SIG-M5 treated with dmso at 0.1 percent for 504 hours (cell line): ENCODE measurements around the gene GAD2.

Source experiments
- DNase-seq: peaks from one replicate; lab custom pipeline; 2025; ENCODE audit not compliant: unreplicated experiment; lab: John Stamatoyannopoulos, UW

Gene GAD2

GRCh38 chr10:26216585-26217395, at the start of gene GAD2:
TSS of gene GAD2 (plus strand) at chr10:26216774. CDS start at chr10:26216810, 36 bp downstream.
- DNase-seq, result no peak

- no peak for DNase-seq
Observed at GRCh38 chr10:26169466-26169865, 47.1 kb upstream of the GAD2 start.

DNA sequence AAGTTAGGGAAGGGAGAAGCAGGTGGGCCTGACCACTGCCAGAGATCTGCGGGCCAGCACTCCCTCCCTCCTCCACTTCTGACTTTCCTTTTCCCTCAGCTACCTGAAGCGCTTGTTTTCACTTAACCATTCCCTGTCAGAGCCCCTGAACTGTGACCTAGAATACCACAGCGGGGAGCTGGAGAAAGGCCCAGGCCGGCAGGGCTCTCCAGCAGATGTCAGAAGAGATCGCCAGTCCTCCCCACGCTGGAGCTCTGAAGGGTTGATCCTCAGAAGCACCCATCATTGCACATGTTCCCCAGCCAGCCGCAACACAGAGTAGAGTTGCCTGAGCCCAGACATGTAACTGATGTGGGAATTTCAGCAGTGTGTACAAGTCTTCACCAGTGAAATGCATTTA, 44.4 kb upstream of the GAD2 start:
- no peak for DNase-seq

GRCh38 chr10:26173837-26174236, 42.7 kb upstream of the GAD2 start:
- no peak for DNase-seq

DNA sequence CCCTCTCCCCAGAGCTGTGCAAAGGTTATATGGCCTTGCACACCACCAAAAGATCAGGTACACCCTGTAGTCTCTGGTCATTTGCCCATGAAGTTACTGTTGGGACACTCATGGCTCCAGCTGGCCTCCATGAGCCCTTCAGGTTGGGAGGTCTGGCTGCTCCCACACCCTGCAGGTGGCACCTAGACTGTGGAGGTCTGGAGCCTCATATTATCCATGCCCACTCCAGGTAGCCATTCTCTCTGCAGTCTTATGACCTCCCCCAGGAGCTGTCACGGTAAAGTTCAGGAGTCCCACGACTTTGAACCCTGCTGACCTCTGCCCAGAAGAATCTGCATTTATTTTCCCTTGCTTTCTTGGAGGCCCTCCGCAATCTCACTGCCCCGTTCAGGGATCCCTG, 39.2 kb upstream of the GAD2 start:
- no peak for DNase-seq

DNA sequence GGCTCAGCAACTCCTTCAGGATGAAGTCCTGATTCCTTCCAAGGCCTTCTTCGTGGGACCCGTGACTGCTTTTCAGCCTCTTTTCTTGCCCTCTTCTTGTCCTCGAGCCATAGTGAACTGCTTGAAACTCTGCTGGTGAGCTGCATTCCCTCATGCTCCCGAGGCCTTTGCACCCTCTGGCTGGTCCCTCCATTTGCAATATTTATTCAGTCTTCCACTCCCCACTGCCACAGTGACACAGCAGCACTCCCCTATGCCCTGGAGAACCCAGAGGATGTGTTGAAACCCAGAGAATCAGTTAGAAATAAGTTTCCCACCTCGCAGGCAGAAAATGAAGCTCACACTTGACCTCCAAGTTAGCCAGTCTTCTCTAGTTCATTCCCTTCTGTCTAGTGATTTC, 22.3 kb upstream of the GAD2 start:
- no peak for DNase-seq

DNA sequence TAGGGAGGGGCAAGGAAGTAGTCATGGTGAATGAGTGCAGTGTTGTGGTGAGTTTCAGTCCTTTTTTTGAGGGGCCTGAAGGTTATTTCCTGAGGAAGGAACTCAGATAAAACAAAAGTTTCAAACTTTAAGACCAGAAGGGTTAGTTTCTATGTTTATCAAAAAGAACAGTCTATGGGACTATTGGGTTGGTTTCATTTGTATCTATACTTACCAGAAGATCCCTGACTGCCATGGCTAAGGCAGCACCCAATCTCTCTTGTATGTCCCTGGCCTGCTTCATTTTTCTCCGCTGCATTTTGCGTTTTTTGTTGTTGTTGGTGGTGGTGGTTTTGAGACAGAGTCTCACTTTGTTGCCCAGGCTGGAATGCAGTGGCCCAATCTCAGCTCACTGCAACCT, 19.3 kb upstream of the GAD2 start:
- DNase-seq, result no peak

DNA sequence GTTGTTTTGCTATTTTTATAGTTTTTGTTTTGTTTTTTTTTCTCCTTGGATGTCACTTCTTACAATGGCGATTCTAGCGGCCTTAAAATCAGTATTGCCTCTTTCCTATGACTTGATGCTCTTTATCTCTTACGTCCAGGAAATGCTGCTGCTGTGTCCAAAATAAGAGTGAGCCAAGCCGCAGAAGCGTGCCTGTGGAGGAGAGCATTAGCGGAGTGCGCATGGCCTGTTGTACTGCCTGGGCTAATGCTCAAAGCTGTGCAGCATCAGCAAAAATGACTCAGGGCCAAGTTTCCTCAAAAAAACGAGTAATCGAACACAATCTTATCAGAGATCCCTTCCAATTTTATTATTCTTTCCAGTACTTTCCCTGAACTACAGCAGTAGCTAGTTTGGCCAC, 18.5 kb upstream of the GAD2 start:
- no peak for DNase-seq

DNA sequence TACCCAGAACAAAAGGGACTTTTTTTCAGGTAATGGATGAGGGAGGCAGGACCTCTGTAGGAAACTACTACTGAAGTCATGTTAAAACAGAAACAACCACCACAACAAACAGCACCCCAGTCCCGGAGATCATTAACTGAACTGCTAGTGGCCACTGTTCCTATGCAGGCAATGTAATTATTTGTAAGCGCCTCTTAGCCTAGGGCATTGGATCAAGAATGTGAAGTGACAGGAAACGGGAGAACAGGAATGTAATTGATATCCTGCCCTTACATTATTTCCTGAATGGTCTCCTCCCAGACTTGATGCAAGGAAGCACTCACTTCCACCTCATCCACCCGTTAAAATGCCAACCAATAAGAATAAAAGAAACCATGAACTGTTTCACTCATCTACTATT, 16.7 kb upstream of the GAD2 start:
- no peak for DNase-seq

DNA sequence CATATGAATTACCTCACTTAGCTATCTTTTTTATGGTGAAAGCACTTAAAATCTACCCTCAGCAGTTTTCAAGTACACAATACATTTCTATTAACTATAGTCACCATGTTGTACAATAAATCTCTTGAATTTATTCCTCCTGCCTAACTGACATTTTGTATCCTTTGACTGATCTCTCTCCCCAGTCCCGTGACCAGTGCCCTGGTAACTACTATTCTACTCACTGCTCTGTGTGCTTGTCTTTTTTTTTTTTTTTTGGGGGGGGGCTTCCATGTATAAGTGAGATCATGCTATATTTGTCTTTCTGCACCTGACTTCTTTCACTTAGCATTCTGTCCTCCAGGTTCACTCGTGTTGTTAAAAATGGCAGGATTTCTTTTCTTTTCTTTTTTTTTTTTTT, 11.4 kb upstream of the GAD2 start:
- DNase-seq, result no peak

GRCh38 chr10:26211781-26212444, 4.7 kb upstream of the GAD2 start:
- no peak for DNase-seq

GRCh38 chr10:26212511-26212910, 4.1 kb upstream of the GAD2 start:
- no peak for DNase-seq

GRCh38 chr10:26213157-26213800, 3.3 kb upstream of the GAD2 start:
- no peak for DNase-seq

- no peak for DNase-seq
Observed at GRCh38 chr10:26214004-26214403, 2.6 kb upstream of the GAD2 start.

- DNase-seq, result no peak
Observed at GRCh38 chr10:26214551-26215395, 1.8 kb upstream of the GAD2 start.

DNA sequence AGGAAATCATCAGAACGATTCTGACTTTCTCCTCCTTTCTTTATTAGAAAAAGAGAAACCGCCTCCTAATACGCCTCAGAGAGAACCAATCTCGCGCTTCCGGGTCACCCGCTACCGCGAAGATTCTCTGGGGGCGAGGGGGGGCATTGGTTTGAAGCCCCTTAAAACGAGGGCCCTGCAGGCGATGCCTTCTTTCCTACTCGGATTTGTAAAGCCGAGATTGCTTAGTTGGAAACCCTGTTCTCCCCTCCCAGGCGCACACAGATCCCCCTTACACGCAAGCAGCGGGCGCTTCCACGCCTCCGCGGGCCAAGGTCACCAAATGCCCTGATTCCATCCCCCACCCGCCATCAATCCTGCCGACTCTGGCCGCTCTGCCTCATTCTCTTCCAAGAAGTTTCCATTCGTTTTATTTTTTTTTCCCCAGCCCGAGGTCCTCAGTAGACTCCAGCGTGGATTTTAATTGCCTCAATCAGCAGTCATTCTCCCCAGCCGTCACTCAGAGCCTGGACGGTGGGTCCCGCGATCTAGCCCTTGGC, 1.1 kb upstream of the GAD2 start:
- DNase-seq, result no peak

DNA sequence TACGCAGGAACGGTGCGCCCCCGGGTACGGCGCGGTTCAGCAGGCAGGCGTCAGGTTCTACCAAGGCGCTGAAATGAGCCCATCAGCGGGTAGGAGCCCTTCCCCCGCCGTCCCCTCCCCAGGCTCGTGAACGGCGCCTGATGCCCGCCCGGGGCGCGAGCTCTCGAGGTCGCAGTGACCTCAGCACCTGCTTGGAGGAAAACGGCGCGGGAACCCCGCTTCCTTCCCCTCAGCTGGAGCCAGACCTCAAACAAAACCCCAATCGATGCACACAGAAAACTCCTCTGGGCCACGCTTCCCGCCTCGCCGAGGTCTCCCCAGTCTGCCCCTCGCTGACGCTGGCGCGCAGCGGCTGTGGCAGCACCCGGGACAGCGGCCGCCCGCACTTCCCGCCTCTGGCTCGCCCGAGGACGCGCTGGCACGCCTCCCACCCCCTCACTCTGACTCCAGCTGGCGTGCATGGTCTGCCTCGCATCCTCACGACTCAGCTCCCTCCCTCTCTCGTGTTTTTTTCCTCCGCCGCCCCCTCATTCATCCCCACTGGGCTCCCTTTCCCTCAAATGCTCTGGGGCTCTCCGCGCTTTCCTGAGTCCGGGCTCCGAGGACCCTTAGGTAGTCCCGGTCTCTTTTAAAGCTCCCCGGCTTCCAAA, 514 bp upstream of the GAD2 start:
- no peak for DNase-seq

DNA sequence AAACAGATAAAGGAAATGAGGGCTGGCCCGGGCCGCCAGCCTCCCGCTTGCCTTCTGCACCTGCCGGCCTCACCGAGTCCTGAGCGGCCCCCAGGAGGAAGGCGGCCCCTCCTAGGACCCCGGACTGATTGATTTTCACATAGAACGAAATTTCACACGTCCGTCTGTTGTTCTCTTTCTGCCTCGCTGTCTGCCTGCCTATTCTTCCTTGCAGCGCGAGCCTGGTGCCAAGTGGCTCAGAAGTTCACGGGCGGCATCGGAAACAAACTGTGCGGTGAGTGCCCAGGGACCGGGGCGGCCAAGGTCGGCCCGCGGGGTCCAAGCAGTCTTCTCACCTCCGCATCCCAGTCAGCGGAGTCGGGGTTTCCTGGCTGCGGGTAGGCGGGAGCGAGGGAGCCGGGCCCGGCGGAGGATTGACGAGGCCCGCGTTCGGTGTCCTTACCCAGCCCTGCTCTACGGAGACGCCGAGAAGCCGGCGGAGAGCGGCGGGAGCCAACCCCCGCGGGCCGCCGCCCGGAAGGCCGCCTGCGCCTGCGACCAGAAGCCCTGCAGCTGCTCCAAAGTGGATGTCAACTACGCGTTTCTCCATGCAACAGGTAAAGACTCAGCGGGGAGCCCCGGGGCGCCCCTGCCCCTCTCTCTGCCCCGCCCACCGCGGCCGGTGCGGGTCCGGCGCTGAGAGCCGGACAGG, 967 bp downstream of the GAD2 start:
- no peak for DNase-seq

GRCh38 chr10:26219676-26220075, 3.1 kb downstream of the GAD2 start:
- no peak for DNase-seq

- no peak for DNase-seq
Observed at GRCh38 chr10:26220901-26221300, 4.3 kb downstream of the GAD2 start.
